HG03135 (cell line): Measurements from ENCODE around the gene SEC24A.
A peak's percentile ranks its signal among the peaks of the same experiment; 100 is the strongest.
"Not testable (repeated sequence)": the region's sequence is repeated elsewhere in the genome, so short reads cannot be mapped to it uniquely, and the experiment has no call there.

Experiments
- ATAC-seq: cut with Tn5 transposase; IDR thresholded peaks from one replicate; pipeline ENCODE4 v1.9.1; 2021; ENCODE audit warnings: mild to moderate bottlenecking, moderate library complexity; ENCODE audit not compliant: unreplicated experiment

Gene SEC24A

DNA sequence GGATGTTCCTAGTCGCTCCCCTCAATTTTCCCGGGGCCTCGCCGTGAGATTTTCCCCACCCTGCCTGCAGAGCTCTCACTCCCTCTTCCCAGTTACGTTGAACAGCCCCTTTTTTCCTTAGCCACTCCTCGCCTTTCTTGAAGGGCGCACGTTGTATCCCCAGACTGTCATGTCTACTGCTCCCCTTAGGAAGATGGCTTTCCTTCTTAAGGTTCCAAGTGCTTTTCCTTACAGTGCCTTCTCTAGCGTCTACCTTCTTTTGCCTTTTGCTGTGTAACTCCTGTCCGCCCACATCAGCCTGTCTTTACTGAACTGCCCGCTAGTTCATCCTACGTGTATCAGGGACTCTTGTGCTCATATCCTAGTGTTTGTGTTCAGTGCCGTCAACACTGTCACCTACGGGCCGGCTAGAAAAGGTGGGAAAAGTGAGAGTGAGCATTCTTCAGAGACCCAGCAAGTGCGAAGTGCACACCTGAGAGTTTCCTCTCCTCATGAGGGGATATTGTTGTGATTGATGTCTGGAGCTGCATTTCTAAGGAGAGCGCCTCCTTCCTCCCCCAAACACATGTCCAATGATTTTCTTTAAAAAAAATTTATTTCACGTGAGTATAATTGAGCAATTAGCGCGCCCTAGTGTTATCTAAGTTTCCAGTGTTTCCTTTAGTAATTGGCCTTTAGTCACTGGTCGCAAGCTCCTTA lies 90.5 kb downstream of the SEC24A start:
- ATAC-seq = no peak

DNA sequence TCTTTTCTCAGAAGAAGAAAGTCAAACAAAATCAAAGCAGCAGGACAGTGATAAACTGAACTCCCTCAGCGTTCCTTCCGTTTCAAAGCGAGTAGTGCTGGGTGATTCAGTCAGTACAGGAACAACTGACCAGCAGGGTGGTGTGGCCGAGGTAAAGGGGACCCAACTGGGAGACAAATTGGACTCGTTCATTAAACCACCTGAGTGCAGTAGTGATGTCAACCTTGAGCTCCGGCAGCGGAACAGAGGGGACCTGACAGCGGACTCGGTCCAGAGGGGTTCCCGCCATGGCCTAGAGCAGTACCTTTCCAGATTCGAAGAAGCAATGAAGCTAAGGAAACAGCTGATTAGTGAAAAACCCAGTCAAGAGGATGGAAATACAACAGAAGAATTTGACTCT lies 92.5 kb downstream of the SEC24A start:
- ATAC-seq = no peak

DNA sequence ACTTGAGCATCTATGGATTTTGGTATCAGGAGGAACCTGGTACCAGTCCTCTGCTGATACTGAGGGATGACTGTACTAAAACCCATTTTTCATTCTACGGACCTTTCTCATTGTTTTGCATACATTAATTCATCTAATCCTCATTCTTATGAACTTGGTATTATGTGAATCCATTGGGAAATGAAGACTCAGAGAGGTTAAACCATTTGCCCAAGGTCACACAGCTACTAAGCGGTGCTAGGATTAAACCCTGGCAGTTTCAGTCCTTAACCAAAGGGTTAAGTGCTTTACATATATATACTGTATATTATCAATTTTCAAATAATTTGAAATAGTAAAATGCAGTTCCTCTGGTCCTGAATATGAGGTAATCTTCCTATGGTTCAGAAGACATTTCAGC lies 93.5 kb downstream of the SEC24A start:
- ATAC-seq = no peak

DNA sequence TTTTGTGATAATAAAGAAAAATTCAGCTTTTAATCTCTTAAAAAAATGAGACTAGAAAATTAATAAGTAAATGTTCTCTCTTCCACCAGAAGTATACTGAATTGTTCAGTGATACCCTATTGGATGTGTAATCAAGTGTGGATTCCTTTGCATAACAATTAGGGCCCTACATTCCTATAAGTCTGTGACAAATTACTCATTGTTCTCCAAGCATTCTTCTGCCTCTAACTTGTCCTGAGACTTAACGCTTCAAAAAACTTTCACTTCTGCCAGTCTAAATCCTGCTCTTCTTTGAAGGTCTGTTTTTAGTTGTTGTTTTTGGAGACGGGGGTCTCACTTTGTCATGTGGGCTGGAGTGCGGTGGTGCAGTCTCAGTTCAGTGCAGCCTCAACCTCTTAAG lies 100.8 kb downstream of the SEC24A start:
- ATAC-seq = no peak

DNA sequence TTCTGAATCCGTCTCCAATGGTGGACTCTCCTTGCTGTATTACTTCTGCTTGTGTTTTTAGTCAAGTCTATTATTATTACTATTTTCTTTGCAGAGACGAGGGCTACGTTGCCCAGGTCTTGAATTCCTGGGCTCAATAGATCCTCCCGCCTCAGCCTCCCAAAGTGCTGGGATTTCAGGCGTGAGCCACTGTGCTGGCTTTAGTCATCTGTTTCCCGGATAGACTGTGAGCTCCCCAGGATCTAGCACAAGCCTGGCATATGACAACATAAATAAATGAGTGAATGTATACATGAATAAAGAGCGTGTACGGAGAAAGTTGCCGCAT lies 109.6 kb downstream of the SEC24A start:
- ATAC-seq = peak; percentile 19

DNA sequence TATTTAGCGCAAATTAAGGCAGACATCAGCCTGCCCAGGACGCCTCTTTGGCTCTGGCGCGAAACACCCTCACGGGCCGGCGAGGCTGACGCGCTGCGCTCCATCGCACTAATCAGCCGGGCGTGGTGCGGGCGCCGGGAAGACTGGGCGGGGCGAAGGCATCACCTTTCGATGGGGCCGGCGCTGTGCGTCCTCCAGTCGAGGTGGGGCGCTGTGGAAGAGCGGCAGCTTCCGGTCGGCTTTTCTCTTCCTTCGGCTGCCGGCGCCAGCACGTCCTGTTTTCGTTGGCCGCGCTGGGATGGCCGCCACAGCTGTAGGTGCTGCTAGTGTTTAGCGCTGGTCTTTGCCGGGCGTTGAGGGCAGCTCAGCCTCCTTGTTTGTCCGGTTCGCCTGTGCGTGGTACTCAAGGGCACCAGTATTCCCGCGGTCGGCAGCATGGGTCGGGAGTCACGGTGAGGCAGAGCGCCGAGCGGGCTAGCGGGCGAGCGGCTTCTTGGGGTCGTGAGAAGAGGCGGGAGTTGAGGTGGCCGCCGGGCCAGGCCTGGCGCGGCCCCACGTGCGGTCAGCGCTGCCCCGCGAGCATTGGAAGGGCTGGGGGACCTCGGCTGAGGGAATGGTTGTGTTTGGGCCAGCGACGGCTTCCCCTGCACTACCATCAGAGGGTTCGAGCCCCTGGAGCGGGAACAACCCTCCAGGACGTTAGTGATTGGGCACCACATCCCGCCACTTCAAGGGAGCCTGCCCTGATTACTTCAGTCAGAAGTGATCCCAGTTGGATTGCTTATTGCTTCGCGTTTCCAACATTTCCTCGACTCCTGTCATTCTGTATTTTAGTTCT lies 110.1 kb downstream of the SEC24A start, which contains the start of gene DDX46:
TSS of gene DDX46 (plus strand) at position 276 of the 838 bp plus-strand sequence. CDS start at position 436, 160 bp downstream.
- peak; percentile 96 for ATAC-seq

DNA sequence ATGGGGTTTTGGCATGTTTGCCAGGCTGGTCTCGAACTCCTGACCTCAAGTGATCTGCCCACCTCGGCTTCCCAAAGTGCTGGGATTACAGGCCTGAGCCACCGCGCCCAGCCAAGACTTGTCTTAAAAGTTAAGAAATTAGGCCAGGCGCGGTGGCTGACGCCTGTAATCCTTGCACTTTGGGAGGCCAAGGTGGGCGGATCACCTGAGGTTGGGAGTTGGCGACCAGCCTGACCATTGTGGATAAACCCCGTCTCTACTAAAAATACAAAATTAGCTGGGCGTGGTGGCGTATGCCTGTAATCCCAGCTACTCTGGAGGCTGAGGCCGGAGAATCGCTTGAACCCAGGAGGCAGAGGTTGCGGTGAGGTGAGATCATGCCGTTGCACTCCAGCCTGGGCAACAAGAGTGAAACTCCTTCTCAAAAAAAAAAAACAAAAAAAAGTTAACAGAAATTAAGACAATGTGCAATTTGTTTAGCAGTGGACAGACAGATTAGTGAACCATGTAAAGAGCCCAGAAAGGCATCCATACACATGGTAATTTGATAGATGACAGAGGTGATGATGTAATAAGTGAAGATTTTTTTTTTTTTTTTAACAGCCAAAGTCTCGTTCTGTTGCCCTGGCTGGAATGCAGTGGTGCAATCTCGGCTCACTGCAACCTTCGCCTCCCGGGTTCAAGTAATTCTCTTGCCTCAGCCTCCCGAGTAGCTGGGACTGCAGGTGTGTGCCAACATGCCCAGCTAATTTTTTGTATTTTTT lies 119.1 kb downstream of the SEC24A start:
- ATAC-seq = not testable (repeated sequence)

DNA sequence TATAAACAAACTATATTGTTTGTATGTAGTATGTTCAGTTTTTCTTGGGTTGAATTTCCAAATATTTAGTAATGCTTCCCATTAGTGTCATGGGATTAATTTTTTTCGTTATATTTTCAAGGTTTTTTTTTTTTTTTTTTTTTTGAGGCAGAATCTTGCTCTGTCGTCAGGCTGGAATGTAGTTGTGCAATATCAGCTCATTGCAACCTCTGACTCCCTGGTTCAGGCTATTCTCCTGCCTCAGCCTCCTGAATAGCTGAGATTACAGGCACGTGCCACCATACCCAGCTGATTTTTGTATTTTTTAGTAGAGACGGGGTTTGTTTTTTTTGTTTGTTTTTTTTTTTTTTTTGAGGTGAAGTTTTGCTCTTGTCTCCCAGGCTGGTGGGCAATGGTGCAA lies 120.6 kb downstream of the SEC24A start:
- no peak for ATAC-seq

DNA sequence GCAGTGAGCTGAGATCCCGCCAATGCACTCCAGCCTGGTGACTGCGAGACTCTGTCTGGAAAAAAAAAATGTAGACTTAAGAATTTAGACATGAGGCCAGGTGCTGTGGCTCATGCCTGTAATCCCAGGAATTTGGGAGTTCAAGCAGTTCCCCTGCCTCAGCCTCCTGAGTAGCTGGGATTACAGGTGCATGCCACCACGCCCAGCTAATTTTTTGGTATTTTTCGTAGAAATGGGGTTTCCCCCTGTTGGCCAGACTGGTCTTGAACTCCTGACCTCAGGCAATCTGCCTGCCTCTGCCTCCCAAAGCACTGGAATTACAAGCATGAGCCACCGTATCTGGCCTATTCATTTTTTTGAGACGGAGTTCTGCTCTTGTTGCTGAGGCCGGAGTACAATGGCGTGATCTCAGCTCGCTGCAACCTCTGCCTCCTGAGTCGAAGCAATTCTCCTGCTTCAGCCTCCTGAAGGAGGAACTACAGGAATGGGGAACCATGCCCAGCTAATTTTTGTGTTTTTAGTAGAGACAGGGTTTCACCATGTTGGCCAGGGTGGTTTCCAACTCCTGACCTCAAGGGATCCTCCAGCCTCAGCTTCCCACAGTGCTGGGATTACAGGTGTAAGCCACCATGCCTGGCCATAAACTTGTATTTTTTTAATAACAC lies 124.0 kb downstream of the SEC24A start:
- ATAC-seq = no peak

DNA sequence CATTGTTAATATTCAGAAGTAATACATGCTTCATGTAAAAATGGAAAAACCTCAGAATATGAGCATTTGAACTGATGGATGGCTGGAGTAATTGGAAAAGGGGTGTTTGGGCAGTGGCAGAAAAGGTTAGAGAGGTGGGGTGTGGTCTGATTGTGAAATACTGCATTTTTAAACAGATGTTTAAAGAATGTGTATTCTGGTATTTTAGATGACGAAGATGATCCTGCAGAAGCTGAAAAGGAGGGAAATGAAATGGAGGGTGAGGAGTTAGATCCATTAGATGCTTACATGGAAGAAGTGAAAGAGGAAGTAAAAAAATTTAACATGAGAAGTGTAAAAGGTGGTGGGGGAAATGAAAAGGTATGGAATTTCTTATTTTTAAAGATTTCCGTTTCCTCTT lies 128.8 kb downstream of the SEC24A start:
- no peak for ATAC-seq
